ENCODE data around the gene B9D2. TPM values are rescaled to one million over a fixed set of nuclear protein-coding genes. Genes with fewer than 3 reads are reported as not detected.

The B9D2 gene
- total and polyA plus RNA-seq, 2 of the 4 experiments (the other 2 are of a cell fraction) = 6.1 to 9.7 TPM

DNA sequence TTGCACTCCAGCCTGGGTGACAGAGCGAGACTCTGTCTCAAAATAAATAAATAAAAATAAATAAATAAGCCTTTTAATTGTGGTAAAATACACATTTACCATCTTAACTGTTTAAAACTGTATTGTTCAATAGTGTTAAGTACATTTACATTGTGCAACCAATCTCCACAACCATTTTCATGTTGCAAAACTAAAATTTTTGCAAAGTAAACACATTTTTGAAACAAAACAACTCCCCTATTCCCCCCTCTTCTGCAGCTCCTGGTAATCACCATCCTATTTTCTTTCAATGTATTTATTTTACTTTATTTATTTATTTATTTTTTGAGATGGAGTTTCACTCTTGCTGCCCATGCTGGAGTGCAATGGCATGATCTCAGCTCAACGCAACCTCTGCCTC is 5.8 kb upstream of the B9D2 start:
- no peak overlapping the region for H3K23ac ChIP-seq (ENCODE audit: low read depth, low read length)
- H3K4me3 ChIP-seq (ENCODE audit: insufficient read depth, low read depth, low read length) = no peak overlapping the region
- H4K5ac ChIP-seq (ENCODE audit: low read depth, low read length) = no peak overlapping the region
- H2AK9ac ChIP-seq (replicated peaks; ENCODE audit: low read depth, low read length, poor library complexity) = no peak overlapping the region
- H3K4me2 ChIP-seq (ENCODE audit: low read depth, low read length) = no peak overlapping the region
- H2BK5ac ChIP-seq (ENCODE audit: low read depth, low read length, poor library complexity, severe bottlenecking) = no peak overlapping the region
- no peak overlapping the region for H3K56ac ChIP-seq (ENCODE audit: extremely low read depth, insufficient read depth, low read length)
- no peak overlapping the region for H4K8ac ChIP-seq (ENCODE audit: low read depth in 2 of 2, low read length in 2 of 2)
- peaks cover 20 to 43% of the 10 kb centered on the region in 2 experiments for H3K79me1 ChIP-seq (ENCODE audit: low read depth in 1 of 2, low read length in 2 of 2)
- H3K4ac ChIP-seq (ENCODE audit: low read depth, low read length) = no peak overlapping the region
- no peak overlapping the region for H2AFZ ChIP-seq (replicated peaks; ENCODE audit: low read length, poor library complexity)
- no peak overlapping the region for H4K91ac ChIP-seq (ENCODE audit: insufficient read depth, low read depth, low read length)
- H2BK20ac ChIP-seq (ENCODE audit: low read depth, low read length) = no peak overlapping the region
- H4K20me1 ChIP-seq (ENCODE audit: insufficient read depth, low read length) = peaks cover 3% of the 10 kb centered on the region; the same call in 1 of the 2 replicates
- no peak overlapping the region for H2BK15ac ChIP-seq (ENCODE audit: low read depth, low read length)
- in situ Hi-C loops (cut with MboI; ENCODE audit: low sequenced_read_pairs) = no loop called here
- H3K14ac ChIP-seq (replicated peaks; ENCODE audit: low read depth, low read length) = no peak overlapping the region
- H3K4me1 ChIP-seq (ENCODE audit: control insufficient read depth, insufficient read depth, low read length) = peaks cover 15% of the 10 kb centered on the region
- H3K27ac ChIP-seq (ENCODE audit: insufficient read depth, low read length) = no peak overlapping the region
- H2BK120ac ChIP-seq (ENCODE audit: low read depth, low read length) = no peak overlapping the region
- H3K9ac ChIP-seq (ENCODE audit: low read depth, low read length) = no peak overlapping the region
- dilution Hi-C loops (cut with HindIII; ENCODE audit: low sequenced_read_pairs, unreplicated experiment) = no loop called here
- no peak overlapping the region for H2AK5ac ChIP-seq (ENCODE audit: low read depth, low read length)
- ATAC-seq (ENCODE audit: low read depth) (no peak), DNase-seq (no peak)
- H3K9me3 ChIP-seq (ENCODE audit: control insufficient read depth, insufficient read depth, low read length) = no peaks in the 10 kb centered on the region
- CTCF ChIA-PET = no interaction called here
- peaks cover 6% of the 10 kb centered on the region for H3K9me1 ChIP-seq (ENCODE audit: insufficient read depth, low read length)
- TF ChIP-seq BHLHE40 (IDR thresholded peaks at IDR 0.05; ENCODE audit: low read depth, low read length) (no peak), NFE2L2 (IDR thresholded peaks at IDR 0.05; ENCODE audit: low read depth, low read length) (no peak), MAFK (IDR thresholded peaks at IDR 0.05; ENCODE audit: low read depth, low read length) (no peak), POLR2A (IDR thresholded peaks at IDR 0.05; ENCODE audit: low read depth, low read length) (no peak), FOS (IDR thresholded peaks at IDR 0.05; ENCODE audit: low read depth, low read length) (no peak), CEBPB (IDR thresholded peaks at IDR 0.05; ENCODE audit: low read depth, low read length) (no peak), CHD1 (IDR thresholded peaks at IDR 0.05; ENCODE audit: low read depth, low read length) (no peak), MAZ (IDR thresholded peaks at IDR 0.05; ENCODE audit: borderline replicate concordance, low read depth, low read length) (no peak), RCOR1 (IDR thresholded peaks at IDR 0.05; ENCODE audit: insufficient replicate concordance, low read length) (no peak), RFX5 (IDR thresholded peaks at IDR 0.05; ENCODE audit: low read depth, low read length) (no peak), RAD21 (IDR thresholded peaks at IDR 0.05; ENCODE audit: low read length) (no peak), MXI1 (IDR thresholded peaks at IDR 0.05; ENCODE audit: borderline replicate concordance, low read depth, low read length) (no peak)
- TF ChIP-seq, protein P1, sequence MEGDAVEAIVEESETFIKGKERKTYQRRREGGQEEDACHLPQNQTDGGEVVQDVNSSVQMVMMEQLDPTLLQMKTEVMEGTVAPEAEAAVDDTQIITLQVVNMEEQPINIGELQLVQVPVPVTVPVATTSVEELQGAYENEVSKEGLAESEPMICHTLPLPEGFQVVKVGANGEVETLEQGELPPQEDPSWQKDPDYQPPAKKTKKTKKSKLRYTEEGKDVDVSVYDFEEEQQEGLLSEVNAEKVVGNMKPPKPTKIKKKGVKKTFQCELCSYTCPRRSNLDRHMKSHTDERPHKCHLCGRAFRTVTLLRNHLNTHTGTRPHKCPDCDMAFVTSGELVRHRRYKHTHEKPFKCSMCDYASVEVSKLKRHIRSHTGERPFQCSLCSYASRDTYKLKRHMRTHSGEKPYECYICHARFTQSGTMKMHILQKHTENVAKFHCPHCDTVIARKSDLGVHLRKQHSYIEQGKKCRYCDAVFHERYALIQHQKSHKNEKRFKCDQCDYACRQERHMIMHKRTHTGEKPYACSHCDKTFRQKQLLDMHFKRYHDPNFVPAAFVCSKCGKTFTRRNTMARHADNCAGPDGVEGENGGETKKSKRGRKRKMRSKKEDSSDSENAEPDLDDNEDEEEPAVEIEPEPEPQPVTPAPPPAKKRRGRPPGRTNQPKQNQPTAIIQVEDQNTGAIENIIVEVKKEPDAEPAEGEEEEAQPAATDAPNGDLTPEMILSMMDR (conservative IDR thresholded peaks at IDR 0.05; ENCODE audit: low read depth, low read length) = no peak
- TF ChIP-seq, protein P2, sequence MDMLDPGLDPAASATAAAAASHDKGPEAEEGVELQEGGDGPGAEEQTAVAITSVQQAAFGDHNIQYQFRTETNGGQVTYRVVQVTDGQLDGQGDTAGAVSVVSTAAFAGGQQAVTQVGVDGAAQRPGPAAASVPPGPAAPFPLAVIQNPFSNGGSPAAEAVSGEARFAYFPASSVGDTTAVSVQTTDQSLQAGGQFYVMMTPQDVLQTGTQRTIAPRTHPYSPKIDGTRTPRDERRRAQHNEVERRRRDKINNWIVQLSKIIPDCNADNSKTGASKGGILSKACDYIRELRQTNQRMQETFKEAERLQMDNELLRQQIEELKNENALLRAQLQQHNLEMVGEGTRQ (IDR thresholded peaks at IDR 0.05; ENCODE audit: low read depth, low read length) = no peak
- TF ChIP-seq, protein P3, sequence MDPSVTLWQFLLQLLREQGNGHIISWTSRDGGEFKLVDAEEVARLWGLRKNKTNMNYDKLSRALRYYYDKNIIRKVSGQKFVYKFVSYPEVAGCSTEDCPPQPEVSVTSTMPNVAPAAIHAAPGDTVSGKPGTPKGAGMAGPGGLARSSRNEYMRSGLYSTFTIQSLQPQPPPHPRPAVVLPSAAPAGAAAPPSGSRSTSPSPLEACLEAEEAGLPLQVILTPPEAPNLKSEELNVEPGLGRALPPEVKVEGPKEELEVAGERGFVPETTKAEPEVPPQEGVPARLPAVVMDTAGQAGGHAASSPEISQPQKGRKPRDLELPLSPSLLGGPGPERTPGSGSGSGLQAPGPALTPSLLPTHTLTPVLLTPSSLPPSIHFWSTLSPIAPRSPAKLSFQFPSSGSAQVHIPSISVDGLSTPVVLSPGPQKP (IDR thresholded peaks at IDR 0.05; ENCODE audit: borderline replicate concordance, low read depth, low read length) = no peak
- no TSS peak for BruUV-seq (replicated peaks)
- WGBS, 2 experiments (ENCODE audit: extremely low coverage in 2 of 2, insufficient read length in 1 of 2) = no CpG with 5 or more reads among the region's 2 CpGs
- H3K27me3 ChIP-seq (ENCODE audit: control insufficient read depth, insufficient read depth, low read length) = no peaks in the 10 kb centered on the region
- no peaks in the 10 kb centered on the region for H3K36me3 ChIP-seq (ENCODE audit: control insufficient read depth, insufficient read depth, low read length)
- intact Hi-C loops (cut with micrococcal nuclease) = no loop called here
- POLR2A ChIA-PET (ENCODE audit: unreplicated experiment) = no interaction called here
- no peak overlapping the region for H3K18ac ChIP-seq (ENCODE audit: low read depth, low read length)

Data from IMR-90 (cell line).